ENCODE results near the gene ADAM19.

The ADAM19 gene

GRCh38 chr5:157519579-157520253 lies 55.9 kb downstream of the ADAM19 start:
- DNase-seq (ENCODE audit: low read depth in 1 of 2, low spot score in 1 of 2): no peak

DNA sequence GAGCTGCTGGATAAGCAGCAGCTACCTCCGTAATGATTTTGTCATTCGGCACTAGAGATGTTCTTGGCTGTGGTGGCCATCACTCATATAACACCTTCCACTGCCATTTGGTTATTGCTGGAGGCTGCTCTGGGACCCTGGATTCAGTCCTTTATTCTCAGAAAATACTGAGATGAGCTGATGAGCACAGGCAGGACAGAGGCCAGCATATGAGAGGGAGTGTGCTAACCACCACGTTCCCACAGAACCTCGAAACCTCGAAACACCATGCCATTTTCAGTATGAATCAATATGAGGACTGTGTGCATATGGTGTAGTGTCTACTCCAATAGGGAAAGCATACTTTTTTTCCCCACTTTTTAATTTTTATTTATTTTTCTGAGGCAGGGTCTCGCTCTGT lies 56.6 kb downstream of the ADAM19 start:
- no peak for DNase-seq (ENCODE audit: low read depth in 1 of 2, low spot score in 1 of 2)

DNA sequence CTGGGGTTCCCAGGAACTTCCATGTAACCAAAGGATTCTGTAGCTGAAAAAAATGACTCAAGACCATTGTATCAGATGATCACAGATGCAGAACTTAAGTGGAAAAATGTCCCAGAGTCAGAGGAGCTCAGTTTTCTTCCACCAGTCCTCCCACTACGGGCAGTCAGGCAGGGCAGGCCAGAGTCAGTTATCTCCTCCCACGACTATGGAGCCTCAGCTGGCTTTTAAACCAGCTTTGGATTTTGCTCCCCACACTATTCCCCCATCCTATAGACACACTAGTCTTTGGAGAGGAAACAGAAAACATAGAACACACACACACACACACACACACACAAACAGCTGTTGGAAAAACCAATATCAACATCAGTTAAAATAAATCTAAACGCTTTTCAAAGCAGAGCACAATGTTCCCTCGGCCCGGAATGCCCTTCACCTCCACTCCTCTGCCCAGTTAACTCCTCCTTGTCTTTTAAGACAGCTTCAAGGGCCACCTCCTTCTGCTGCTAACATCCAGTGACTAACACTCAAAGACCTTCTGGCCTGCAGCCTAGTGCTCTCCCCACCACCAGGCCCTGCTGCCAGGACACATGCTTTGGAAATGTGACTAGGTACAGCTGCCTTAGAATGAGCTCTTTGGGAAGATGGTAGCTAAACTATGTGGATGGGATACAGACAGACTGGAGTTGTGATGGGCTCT lies 58.8 kb downstream of the ADAM19 start:
- DNase-seq (ENCODE audit: low read depth in 1 of 2, low spot score in 1 of 2): no peak

- DNase-seq (ENCODE audit: low read depth in 1 of 2, low spot score in 1 of 2): no peak
These were observed 59.6 kb downstream of the ADAM19 start for GRCh38 chr5:157516006-157516405.

- DNase-seq (ENCODE audit: low read depth in 1 of 2, low spot score in 1 of 2): no peak
These were observed 60.6 kb downstream of the ADAM19 start for GRCh38 chr5:157514974-157515373.

GRCh38 chr5:157513182-157513581 lies 62.4 kb downstream of the ADAM19 start:
- DNase-seq (ENCODE audit: low read depth in 1 of 2, low spot score in 1 of 2): no peak

DNA sequence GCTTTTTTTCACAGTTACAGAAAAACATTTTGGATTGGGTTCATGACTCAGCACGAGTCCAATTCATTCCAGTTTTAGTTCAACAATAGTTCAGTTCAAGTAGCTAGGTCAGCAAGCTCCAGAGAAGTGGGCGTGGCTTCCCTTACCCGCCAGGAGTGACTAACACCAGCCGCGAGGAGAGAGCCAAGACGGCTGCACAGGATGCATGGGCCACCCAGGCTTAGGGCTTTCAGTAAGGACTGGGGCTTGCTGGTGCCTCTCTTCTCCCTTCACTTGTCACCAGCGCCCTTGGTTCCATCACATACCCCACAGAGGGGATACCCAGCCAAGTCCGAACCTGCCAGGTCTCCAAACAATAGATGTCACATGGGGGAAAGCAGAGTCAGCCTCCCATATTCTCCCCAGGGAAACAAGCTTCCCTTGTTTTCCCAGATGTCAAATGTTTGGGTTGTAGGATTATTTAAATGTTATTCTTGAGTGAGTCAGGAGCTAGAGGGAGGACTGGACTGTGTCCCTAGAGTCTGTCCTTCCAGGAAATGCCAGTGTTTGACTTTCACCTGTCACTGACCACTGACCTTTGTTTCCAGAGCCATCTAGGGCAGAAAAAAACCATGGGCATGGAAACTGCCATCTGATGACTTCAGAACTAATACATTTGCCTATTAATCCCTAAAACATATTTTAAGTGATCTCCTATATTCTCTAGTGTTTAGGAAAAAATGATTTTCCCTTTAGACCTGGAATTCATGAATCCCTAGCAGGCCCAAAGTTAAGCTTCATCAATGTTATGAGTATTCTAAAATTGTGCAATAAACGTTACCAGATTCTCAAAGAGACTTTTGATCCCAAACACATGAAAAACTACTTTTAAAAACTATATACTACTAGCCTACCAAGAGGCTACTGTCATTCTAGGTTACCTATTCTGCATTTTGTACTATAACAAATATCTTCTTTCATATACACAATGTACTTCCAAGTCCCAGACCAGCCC lies 63.6 kb downstream of the ADAM19 start:
- DNase-seq (ENCODE audit: low read depth in 1 of 2, low spot score in 1 of 2): no peak

DNA sequence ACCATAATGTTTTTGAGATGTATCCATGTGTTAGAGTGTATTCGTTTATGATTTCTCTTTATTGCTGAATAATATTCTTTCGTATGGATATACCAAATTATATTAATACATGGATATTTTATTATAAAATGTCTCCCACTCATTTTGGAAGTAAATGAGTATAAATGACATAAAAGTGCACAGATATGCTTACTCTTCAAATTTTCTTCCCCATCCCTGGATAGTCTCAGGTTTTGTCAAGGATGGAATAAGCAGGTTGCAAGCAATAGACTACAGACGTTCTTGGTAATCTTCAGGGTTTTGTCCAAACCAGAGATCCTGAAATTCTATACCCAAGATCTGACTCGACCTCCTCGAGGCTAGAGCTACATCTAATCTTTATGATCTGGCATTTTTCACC lies 64.9 kb downstream of the ADAM19 start:
- no peak for DNase-seq (ENCODE audit: low read depth in 1 of 2, low spot score in 1 of 2)

DNA sequence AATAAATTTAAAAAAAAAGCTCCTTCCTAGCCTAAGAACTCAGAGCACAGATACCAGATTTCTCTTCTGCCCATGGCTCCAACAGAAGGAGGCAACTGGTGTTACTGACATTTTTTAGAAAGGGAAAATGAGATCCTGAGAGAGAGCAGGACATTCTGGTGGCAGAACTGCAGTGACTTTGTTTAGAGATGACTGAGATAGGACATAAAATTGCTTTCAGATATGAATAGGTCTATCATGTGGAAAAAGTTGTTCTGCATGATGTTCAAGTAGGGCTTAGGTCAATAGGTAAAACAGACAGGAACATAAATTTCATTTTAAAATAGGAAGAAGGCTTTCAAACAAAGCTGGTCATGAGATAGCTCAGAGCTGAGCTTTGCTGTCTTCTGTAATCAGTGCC lies 66.0 kb downstream of the ADAM19 start:
- DNase-seq (ENCODE audit: low read depth in 1 of 2, low spot score in 1 of 2): no peak

DNA sequence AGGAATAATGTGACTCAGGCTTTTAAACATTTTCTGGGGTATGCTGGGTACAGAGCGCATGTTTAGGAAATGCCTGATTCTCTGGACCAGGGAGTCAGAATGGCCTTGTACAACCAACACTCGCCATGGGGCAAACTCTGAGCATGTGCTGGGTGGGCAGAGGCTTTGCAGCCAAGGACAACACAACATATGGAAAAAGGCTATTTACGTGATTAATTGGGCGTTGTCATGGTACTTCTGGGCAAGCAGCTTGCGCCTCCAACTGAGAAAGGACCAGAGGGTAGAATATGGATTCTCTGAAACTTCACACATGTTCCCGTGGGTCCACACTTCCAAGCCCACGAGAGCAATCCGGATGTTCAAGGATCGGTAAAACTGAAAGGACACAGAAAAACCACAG lies 66.5 kb downstream of the ADAM19 start:
- DNase-seq (ENCODE audit: low read depth in 1 of 2, low spot score in 1 of 2): no peak

DNA sequence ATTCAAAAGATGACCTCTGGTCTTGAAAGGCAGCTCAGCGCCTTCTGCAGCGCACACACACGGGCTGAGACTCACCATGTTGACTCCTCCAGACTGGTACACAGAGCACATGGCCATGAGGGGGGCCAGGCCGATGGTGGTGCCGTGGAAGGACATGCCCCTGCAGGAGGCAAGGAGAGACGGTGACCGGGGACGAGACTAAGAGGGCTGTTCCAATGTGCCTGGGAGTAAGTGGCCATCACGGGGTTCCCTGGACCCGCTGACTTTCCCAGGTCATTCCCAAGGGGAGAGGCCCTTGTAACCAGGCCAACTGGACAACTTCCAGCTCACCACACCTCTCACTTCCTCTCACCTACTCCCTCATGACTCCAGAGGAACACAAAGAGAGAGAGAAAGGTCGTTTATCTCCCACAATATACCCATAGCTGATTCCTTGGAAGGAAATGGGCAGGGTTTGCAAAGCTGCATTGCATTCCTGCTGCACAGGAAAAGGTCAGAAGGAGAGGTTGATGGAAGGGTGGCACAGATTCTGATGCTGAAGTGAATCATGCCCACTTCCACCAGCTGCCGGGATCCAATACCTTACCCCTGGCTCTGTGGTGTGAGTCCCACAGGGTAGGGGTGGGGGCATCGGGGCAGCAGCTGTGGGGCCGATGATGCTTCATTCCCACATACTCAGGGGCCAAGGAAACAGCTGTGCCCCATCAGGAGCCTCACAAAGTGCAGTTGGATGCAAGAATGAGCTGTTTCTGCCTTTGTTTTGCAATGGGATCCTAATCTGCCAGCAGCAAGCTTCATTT lies 68.4 kb downstream of the ADAM19 start:
- DNase-seq (ENCODE audit: low read depth in 1 of 2, low spot score in 1 of 2): no peak

- DNase-seq (ENCODE audit: low read depth in 1 of 2, low spot score in 1 of 2): no peak
These were observed 69.4 kb downstream of the ADAM19 start for GRCh38 chr5:157506066-157506590.

DNA sequence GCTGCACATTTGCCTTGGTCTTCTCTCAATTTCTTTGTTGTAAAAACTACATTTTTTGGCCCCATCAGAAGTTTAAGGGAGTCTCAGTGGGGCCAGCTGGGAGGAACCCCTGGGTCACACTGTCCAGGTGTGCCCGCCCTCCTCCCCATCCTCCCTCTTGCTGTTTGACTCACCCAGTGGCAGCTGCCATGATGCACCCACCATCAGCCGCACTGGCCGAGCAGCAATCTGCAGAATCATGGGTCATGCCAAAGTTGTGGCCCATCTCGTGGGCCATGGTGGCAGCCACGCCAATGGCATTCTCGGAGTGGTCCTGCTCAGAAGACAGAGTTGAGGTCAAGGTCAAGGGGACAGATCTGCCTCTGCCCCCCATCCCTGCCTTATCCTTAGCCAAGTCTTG lies 70.1 kb downstream of the ADAM19 start:
- DNase-seq (ENCODE audit: low read depth in 1 of 2, low spot score in 1 of 2): no peak

- no peak for DNase-seq (ENCODE audit: low read depth in 1 of 2, low spot score in 1 of 2)
These were observed 71.5 kb downstream of the ADAM19 start for GRCh38 chr5:157504053-157504452.

- no peak for DNase-seq (ENCODE audit: low read depth in 1 of 2, low spot score in 1 of 2)
These were observed 73.4 kb downstream of the ADAM19 start for GRCh38 chr5:157502143-157502647.

DNA sequence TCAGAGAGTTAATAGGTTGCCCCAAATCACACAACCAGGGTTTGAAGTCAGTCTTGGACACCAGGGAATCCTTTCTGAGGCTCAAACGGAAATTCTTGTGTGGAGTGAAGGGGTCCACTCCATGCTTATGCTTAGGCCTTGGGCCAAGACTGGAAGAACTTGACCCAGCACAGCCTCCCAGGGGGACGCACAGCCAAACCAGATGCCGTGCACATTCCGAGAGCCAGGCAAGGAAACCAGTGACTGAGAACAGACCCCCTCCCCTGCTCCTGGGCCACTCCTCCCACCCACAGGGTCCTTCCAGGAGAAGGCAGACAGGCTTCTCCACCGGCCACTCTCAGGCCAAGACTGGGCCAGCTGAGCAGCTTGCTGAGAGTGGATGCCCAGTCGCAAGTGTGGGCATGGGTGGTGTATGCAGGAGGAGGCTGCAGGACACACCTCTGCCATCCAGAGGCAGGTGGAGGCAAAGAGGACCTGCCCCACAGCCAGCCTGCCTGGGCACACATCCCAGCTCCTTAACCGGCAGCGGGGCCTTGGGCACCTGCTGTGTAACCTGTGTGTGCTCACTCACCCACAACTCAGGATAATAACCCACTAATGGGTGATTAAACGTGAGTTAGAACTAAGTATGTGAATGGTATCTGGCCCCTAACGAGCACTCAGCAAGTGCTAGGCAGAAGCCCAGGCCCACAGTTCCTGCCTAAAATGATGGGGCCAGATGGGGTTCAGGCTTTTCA lies 77.5 kb downstream of the ADAM19 start:
- DNase-seq (ENCODE audit: low read depth in 1 of 2, low spot score in 1 of 2): no peak

- no peak for DNase-seq (ENCODE audit: low read depth in 1 of 2, low spot score in 1 of 2)
These were observed 78.7 kb downstream of the ADAM19 start for GRCh38 chr5:157496864-157497263.

DNA sequence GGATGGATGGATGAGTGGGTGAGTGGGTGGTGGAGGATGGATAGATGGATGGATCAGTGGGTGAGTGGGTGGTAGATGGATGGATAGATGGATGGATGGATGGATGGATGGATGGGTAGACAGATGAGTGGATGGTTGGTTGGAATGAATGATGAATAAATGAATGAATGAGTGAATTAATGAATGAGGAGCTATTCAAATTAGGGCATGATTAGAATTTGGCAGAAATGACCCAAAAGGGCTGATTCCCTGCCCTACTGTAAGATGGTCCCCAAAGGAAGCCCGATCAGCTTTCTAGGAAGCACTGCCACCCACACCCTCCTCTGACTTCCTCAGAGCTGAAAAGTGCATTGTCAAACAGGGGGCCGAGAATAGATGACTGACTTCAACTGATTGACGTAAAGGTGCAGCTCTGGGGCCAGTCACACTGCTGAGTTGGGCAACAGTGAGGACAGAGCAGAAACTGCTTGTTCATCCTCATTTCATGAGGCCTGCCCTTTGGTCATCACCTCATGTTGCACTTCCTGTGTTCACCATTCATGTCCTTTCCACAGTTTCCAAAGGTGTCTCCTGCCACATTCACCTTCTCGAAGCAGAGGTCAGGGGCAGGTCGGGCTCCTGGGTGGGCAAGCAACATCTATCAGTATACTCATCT lies 81.3 kb downstream of the ADAM19 start:
- DNase-seq (ENCODE audit: low read depth in 1 of 2, low spot score in 1 of 2): no peak

DNA sequence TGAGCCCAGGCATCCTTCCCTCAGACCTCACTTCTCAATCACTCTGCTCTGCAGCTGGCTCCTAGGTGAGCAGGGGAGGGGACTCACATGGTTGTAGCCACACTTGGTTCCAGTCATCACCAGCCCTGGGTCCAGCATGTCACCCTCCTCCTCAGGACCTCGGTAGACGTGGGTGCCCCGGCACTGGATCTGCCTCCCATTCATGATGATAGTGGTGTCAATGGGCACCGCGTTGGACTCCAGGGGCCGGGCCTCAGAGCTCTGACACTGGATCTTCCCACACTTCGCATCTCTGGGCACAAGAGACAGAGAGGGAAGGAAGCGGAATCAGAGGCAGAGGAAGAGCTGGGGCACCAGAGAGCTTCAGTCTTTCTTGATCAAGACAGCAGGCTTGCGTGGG lies 82.7 kb downstream of the ADAM19 start:
- no peak for DNase-seq (ENCODE audit: low read depth in 1 of 2, low spot score in 1 of 2)
